Lung (tissue), 12 donors: ENCODE measurements around the gene SGTB. TPM values are rescaled to one million over a fixed set of nuclear protein-coding genes. Genes with fewer than 3 reads are reported as not detected.

Experiments used
- ATAC-seq: fragments of 200-7000 bp; cut with Tn5 transposase; one replicate; pipeline ENCODE4 v1.9.1; 2020; ENCODE audit warnings: moderate number of reproducible peaks; ENCODE audit not compliant: insufficient read depth, low FRiP score
- DNase-seq, 3 donors: peaks; one replicate each; pipeline ENCODE4 v3.0.0-alpha.2; 2013 to 2017
- H3K27ac ChIP-seq, 2 donors: one replicate each; pipeline ENCODE4 v1.5.1; 2013; ENCODE audit warnings: mild to moderate bottlenecking in 2 of 2, moderate library complexity in 2 of 2, control low read depth in 1 of 2, inconsistent platforms in 1 of 2, low read depth in 1 of 2, low read length in 1 of 2
- H3K27me3 ChIP-seq, 3 donors: one replicate each; pipeline ENCODE4 v1.5.1; 2013; ENCODE audit warnings: low read length in 2 of 3; ENCODE audit not compliant: control insufficient read depth in 3 of 3, insufficient read depth in 3 of 3
- H3K36me3 ChIP-seq, 4 donors: one replicate each; pipeline ENCODE4 v1.5.1; 2013; ENCODE audit warnings: low read length in 4 of 4, mild to moderate bottlenecking in 1 of 4, moderate library complexity in 1 of 4; ENCODE audit not compliant: control insufficient read depth in 4 of 4, insufficient read depth in 4 of 4
- H3K4me1 ChIP-seq, 5 donors: one replicate each; pipeline ENCODE4 v1.5.1; 2013; ENCODE audit warnings: low read length in 5 of 5, mild to moderate bottlenecking in 2 of 5, moderate library complexity in 1 of 5; ENCODE audit not compliant: control insufficient read depth in 5 of 5, insufficient read depth in 5 of 5
- H3K4me3 ChIP-seq: one replicate; pipeline ENCODE4 v1.5.1; 2013; ENCODE audit warnings: mild to moderate bottlenecking, control low read depth, moderate library complexity
- H3K9ac ChIP-seq, 2 donors: one replicate each; pipeline ENCODE4 v1.5.1; 2013; ENCODE audit warnings: low read length in 2 of 2, control low read depth in 1 of 2; ENCODE audit not compliant: insufficient read depth in 1 of 2
- H3K9me3 ChIP-seq, 4 donors: one replicate each; pipeline ENCODE4 v1.5.1; 2013; ENCODE audit warnings: low read length in 3 of 4, mild to moderate bottlenecking in 1 of 4, moderate library complexity in 1 of 4; ENCODE audit not compliant: control insufficient read depth in 4 of 4, insufficient read depth in 3 of 4
- CTCF ChIP-seq: IDR thresholded peaks from 2 replicates; pipeline ENCODE4 v1.5.1; 2012; ENCODE audit warnings: mild to moderate bottlenecking; ENCODE audit errors: control extremely low read depth, extremely low read depth
- WGBS, 2 donors: extraction: QIAGEN DNeasy Blood & Tissue Kit; methylation state at CpG; one replicate each; pipeline ENCODE4 v1.1.7; 2013; 5-methylcytosine and 5-hydroxymethylcytosine counted together
- polyA plus RNA-seq, 2 donors: library from polyadenylated mRNA; stranded (reverse); fragments of 200-250 nt; gene quantifications; one replicate each; pipeline ENCODE4 v1.2.1, GENCODE V29; 2013
- total RNA-seq, 2 donors: library from RNA; depleted of rRNA in 1 of 2; stranded (reverse); fragments of >200 nt in 1 of 2; gene quantifications; one replicate each; pipeline ENCODE4 v1.2.1, GENCODE V29; 2014 to 2021
- donor health status: control.
- donor health status: control.
- donor health status: Bipolar disorder and iron deficiency.
- donor health status: healthy.
- donor health status: DM: yes; HTN: yes; CAD: no.

The SGTB gene
- total and polyA plus RNA-seq, 4 donors: 2.5 to 11.1 (median 10.0) TPM

GRCh38 chr5:65749221-65749844, 27.4 kb upstream of the SGTB start:
- ATAC-seq (no peak), DNase-seq (no peak)
- TF ChIP-seq CTCF: no peak
- no peaks in the 10 kb centered on the region for H3K36me3 ChIP-seq
- peaks cover 0 to 3% (median 0%) of the 10 kb centered on the region in 5 donors for H3K4me1 ChIP-seq
- no peak overlapping the region for H3K9ac ChIP-seq
- WGBS, 2 donors: 92 to 93% methylated on average over 1 of the region's 1 CpG
- H3K27ac ChIP-seq: no peak overlapping the region
- H3K4me3 ChIP-seq: no peak overlapping the region
- no peaks in the 10 kb centered on the region for H3K9me3 ChIP-seq
- no peaks in the 10 kb centered on the region for H3K27me3 ChIP-seq

- ATAC-seq: peak; percentile 79
- H3K4me1 ChIP-seq: peaks cover 0 to 8% (median 0%) of the 10 kb centered on the region in 5 donors
- TF ChIP-seq CTCF: peak; percentile 19
- no peaks in the 10 kb centered on the region for H3K36me3 ChIP-seq
- H3K9me3 ChIP-seq: no peaks in the 10 kb centered on the region
- H3K27me3 ChIP-seq: no peaks in the 10 kb centered on the region
- H3K9ac ChIP-seq: no peak overlapping the region
- peak; percentile 18 to 71 (median 66) for DNase-seq
- no peak overlapping the region for H3K4me3 ChIP-seq
- no peak overlapping the region for H3K27ac ChIP-seq
- WGBS, 2 donors: 29 to 46% methylated on average over 4 of the region's 4 CpGs
Observed at GRCh38 chr5:65742565-65743231, 20.8 kb upstream of the SGTB start.

GRCh38 chr5:65739162-65739561, 17.3 kb upstream of the SGTB start:
- no peaks in the 10 kb centered on the region for H3K36me3 ChIP-seq

More at GRCh38 chr5:65739162-65739561, 17.3 kb upstream of the SGTB start:
- no peak overlapping the region for H3K4me3 ChIP-seq
- H3K9ac ChIP-seq: no peak overlapping the region
- H3K27me3 ChIP-seq: no peaks in the 10 kb centered on the region
- no peak for ATAC-seq
- no peak for DNase-seq
- H3K4me1 ChIP-seq: peaks cover 0 to 8% (median 0%) of the 10 kb centered on the region in 5 donors
- no peak for TF ChIP-seq CTCF
- no peak overlapping the region for H3K27ac ChIP-seq
- no peaks in the 10 kb centered on the region for H3K9me3 ChIP-seq
